ENCODE measurements around the gene FRMD8.

The FRMD8 gene

DNA sequence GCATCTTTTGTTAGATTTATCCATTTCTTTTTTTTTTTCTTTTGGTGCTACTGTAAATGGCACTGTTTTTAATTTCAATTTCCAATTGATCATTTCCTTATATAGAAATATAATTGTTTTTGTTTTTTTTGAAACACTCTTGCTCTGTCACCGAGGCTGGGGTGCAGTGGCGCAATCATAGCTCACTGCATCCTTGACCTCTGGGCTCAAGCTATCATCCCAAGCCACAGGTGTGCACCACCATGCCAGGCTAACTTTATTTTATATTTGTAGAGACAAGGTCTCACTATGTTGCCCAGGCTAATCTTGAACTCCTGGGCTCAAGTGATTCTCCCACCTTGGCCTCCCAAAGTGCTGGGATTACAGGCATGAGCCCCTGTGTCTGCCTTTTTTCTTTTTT lies 16.4 kb downstream of the FRMD8 start:
- Histone ChIP-seq H3K27ac (ENCODE audit: low read depth, low read length, poor library complexity, severe bottlenecking) (peak overlapping the region; percentile 95), H3K36me3 (ENCODE audit: insufficient read depth, low read length) (peaks cover 71% of the 10 kb centered on the region), H4K20me1 (ENCODE audit: insufficient read depth, low read length) (no peaks in the 10 kb centered on the region)

DNA sequence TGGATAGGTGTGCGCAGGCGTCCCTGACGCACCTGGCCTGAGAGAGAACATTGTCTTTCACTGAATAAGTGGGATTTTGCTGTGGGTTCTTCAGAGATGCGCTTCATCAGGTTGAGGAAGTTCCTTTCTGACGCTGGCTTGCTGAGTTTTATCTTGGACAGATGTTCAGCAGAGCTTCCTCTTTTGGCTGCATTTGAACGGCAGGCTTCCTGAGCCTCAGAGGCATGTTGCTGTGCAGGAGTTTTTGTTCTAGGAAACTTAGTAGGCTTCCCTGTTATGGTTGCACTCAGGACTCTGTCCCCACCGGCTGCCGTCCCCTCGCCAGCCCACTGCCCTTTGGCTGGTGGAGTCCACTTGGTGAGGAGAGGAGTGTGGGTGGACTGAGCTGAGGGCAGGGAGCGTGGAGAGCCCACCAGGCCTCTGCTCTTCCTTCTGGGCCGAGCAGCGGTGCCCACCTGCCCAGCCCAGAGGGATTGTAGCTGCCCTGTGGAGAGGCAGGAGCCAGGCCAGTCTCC lies 17.2 kb downstream of the FRMD8 start:
- Histone ChIP-seq H3K9ac (ENCODE audit: low read length) (peak overlapping the region; percentile 48), H3K9me3 (ENCODE audit: low read length) (no peaks in the 10 kb centered on the region), H3K27ac (ENCODE audit: low read depth, low read length, poor library complexity, severe bottlenecking) (peak overlapping the region; percentile 95)

More for the DNA sequence above, 16.4 kb downstream of the FRMD8 start:
- TF ChIP-seq, protein P1, sequence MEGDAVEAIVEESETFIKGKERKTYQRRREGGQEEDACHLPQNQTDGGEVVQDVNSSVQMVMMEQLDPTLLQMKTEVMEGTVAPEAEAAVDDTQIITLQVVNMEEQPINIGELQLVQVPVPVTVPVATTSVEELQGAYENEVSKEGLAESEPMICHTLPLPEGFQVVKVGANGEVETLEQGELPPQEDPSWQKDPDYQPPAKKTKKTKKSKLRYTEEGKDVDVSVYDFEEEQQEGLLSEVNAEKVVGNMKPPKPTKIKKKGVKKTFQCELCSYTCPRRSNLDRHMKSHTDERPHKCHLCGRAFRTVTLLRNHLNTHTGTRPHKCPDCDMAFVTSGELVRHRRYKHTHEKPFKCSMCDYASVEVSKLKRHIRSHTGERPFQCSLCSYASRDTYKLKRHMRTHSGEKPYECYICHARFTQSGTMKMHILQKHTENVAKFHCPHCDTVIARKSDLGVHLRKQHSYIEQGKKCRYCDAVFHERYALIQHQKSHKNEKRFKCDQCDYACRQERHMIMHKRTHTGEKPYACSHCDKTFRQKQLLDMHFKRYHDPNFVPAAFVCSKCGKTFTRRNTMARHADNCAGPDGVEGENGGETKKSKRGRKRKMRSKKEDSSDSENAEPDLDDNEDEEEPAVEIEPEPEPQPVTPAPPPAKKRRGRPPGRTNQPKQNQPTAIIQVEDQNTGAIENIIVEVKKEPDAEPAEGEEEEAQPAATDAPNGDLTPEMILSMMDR (IDR thresholded peaks at IDR 0.05; ENCODE audit: low read length) = no peak
- no peak for TF ChIP-seq EZH2 (IDR thresholded peaks at IDR 0.05; ENCODE audit: borderline replicate concordance, low read length)
- H3K27me3 ChIP-seq (ENCODE audit: insufficient read depth, low read length) = no peaks in the 10 kb centered on the region
- H3K79me2 ChIP-seq (ENCODE audit: insufficient read depth, low read length) = no peaks in the 10 kb centered on the region
- no peak overlapping the region for H3K4me3 ChIP-seq (ENCODE audit: low read depth, low read length, poor library complexity, severe bottlenecking)
- H3F3A ChIP-seq (ENCODE audit: insufficient read depth, low read length) = peaks cover 11% of the 10 kb centered on the region
- no peak overlapping the region for H3K4me2 ChIP-seq (ENCODE audit: low read length)
- no peak overlapping the region for H2AFZ ChIP-seq (ENCODE audit: low read length)
- H3K9me3 ChIP-seq (ENCODE audit: low read length) = no peaks in the 10 kb centered on the region
- no peak overlapping the region for H3K9ac ChIP-seq (ENCODE audit: low read length)
- H3K4me1 ChIP-seq (ENCODE audit: insufficient read depth, low read length, severe bottlenecking) = peaks cover 26% of the 10 kb centered on the region
- H3K9me2 ChIP-seq (ENCODE audit: low read depth, low read length) = no peaks in the 10 kb centered on the region

DNA sequence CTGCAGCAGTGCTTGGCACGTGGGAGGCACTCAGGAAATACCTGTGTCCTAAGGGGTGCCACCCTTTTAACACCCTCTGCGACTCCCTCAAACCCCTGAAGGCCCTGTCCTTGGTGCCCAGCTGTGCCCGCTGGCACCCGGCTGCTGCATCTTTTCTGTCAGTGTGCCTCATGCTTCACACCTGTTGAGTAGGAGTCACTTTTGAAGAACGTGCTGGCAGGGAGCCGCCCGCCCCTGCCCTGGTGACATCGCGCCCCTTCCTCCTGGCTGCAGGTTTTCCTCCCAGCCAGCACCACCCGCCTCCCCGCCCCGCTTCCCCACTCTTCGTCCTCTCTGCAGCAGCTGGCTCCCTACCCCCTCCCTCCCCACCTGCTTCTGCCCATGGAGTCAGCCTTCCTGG lies 17.8 kb downstream of the FRMD8 start:
- Histone ChIP-seq H3K27ac (ENCODE audit: low read depth, low read length, poor library complexity, severe bottlenecking) (peak overlapping the region; percentile 95), H3K9me2 (ENCODE audit: low read depth, low read length) (no peaks in the 10 kb centered on the region), H3F3A (ENCODE audit: insufficient read depth, low read length) (peaks cover 11% of the 10 kb centered on the region), H3K27me3 (ENCODE audit: insufficient read depth, low read length) (no peaks in the 10 kb centered on the region), H3K4me1 (ENCODE audit: insufficient read depth, low read length, severe bottlenecking) (peaks cover 32% of the 10 kb centered on the region), H3K4me3 (ENCODE audit: low read depth, low read length, poor library complexity, severe bottlenecking) (peak overlapping the region; percentile 16), H3K79me2 (ENCODE audit: insufficient read depth, low read length) (no peaks in the 10 kb centered on the region), H3K9me3 (ENCODE audit: low read length) (no peaks in the 10 kb centered on the region), H3K9ac (ENCODE audit: low read length) (peak overlapping the region; percentile 48; the same call in 1 of the 2 replicates), H3K36me3 (ENCODE audit: insufficient read depth, low read length) (peaks cover 73% of the 10 kb centered on the region), H3K4me2 (ENCODE audit: low read length) (peak overlapping the region; percentile 49), H4K20me1 (ENCODE audit: insufficient read depth, low read length) (no peaks in the 10 kb centered on the region), H2AFZ (ENCODE audit: low read length) (no peak overlapping the region)
- no peak for TF ChIP-seq EZH2 (IDR thresholded peaks at IDR 0.05; ENCODE audit: borderline replicate concordance, low read length)
- TF ChIP-seq, protein P1 (IDR thresholded peaks at IDR 0.05; ENCODE audit: low read length) = no peak

More for the DNA sequence above, 17.2 kb downstream of the FRMD8 start:
- peaks cover 69% of the 10 kb centered on the region for H3K36me3 ChIP-seq (ENCODE audit: insufficient read depth, low read length)
- no peaks in the 10 kb centered on the region for H4K20me1 ChIP-seq (ENCODE audit: insufficient read depth, low read length)
- no peaks in the 10 kb centered on the region for H3K79me2 ChIP-seq (ENCODE audit: insufficient read depth, low read length)
- no peak overlapping the region for H2AFZ ChIP-seq (ENCODE audit: low read length)
- peak overlapping the region; percentile 16 for H3K4me3 ChIP-seq (ENCODE audit: low read depth, low read length, poor library complexity, severe bottlenecking)
- peaks cover 32% of the 10 kb centered on the region for H3K4me1 ChIP-seq (ENCODE audit: insufficient read depth, low read length, severe bottlenecking)
- H3K9me2 ChIP-seq (ENCODE audit: low read depth, low read length) = no peaks in the 10 kb centered on the region
- H3K27me3 ChIP-seq (ENCODE audit: insufficient read depth, low read length) = no peaks in the 10 kb centered on the region
- H3F3A ChIP-seq (ENCODE audit: insufficient read depth, low read length) = peaks cover 11% of the 10 kb centered on the region
- no peak for TF ChIP-seq EZH2 (IDR thresholded peaks at IDR 0.05; ENCODE audit: borderline replicate concordance, low read length)
- TF ChIP-seq, protein P1 (IDR thresholded peaks at IDR 0.05; ENCODE audit: low read length) = no peak
- H3K4me2 ChIP-seq (ENCODE audit: low read length) = peak overlapping the region; percentile 49

Data from OCI-LY1 (cell line).